Activated CD4-positive, CD25-positive, alpha-beta regulatory T cell treated with anti-CD3 and anti-CD28 coated beads, Interleukin-2, amount 50 U/mL, for 24 hours (primary cell): ENCODE measurements around the gene ARID3A.

Experiments
- ATAC-seq, 2 donors: fragments of 150-1000 bp; cut with Tn5 transposase; one replicate each; pipeline ENCODE4 v1.10.0; 2021; ENCODE audit warnings: mild to moderate bottlenecking in 1 of 2, moderate library complexity in 1 of 2

The ARID3A gene

GRCh38 chr19:964761-965694 is 39.2 kb downstream of the ARID3A start:
- ATAC-seq: no peak

- ATAC-seq: no peak
Observed at GRCh38 chr19:966485-967088, 40.8 kb downstream of the ARID3A start.

- ATAC-seq: no peak
Observed at GRCh38 chr19:970695-971094, 44.9 kb downstream of the ARID3A start.

GRCh38 chr19:971795-972194 is 46.0 kb downstream of the ARID3A start:
- no peak for ATAC-seq

GRCh38 chr19:972281-972680 is 46.4 kb downstream of the ARID3A start:
- ATAC-seq: no peak

GRCh38 chr19:973726-974563 is 48.1 kb downstream of the ARID3A start:
- no peak for ATAC-seq

GRCh38 chr19:974564-975257 is 48.9 kb downstream of the ARID3A start:
- no peak for ATAC-seq

GRCh38 chr19:976476-976875 is 50.6 kb downstream of the ARID3A start:
- ATAC-seq: no peak

- ATAC-seq: no peak
Observed at GRCh38 chr19:977058-977464, 51.2 kb downstream of the ARID3A start.

GRCh38 chr19:979318-979741 is 53.5 kb downstream of the ARID3A start:
- no peak for ATAC-seq

- no peak for ATAC-seq
Observed at GRCh38 chr19:980133-980998, 54.5 kb downstream of the ARID3A start.

- peak; percentile 83 to 84 for ATAC-seq
Observed at GRCh38 chr19:982567-983170, 56.8 kb downstream of the ARID3A start.

GRCh38 chr19:984165-984967 is 58.5 kb downstream of the ARID3A start, which contains the start of gene WDR18:
TSS of gene WDR18 (plus strand) at chr19:984345. CDS start at chr19:984354, 9 bp downstream.
- ATAC-seq: peak; percentile 90 to 93

- ATAC-seq: no peak
Observed at GRCh38 chr19:986083-986482, 60.2 kb downstream of the ARID3A start.

GRCh38 chr19:988081-988480 is 62.2 kb downstream of the ARID3A start:
- ATAC-seq: no peak

GRCh38 chr19:988510-988909 is 62.7 kb downstream of the ARID3A start:
- ATAC-seq: no peak

GRCh38 chr19:989381-990081 is 63.7 kb downstream of the ARID3A start:
- no peak for ATAC-seq

GRCh38 chr19:990119-990571 is 64.3 kb downstream of the ARID3A start:
- ATAC-seq: no peak

GRCh38 chr19:990746-991145 is 64.9 kb downstream of the ARID3A start:
- no peak for ATAC-seq
